HG03460 (cell line): Measurements from ENCODE around the gene ELF1.
"Not testable (repeated sequence)": the region's sequence is repeated elsewhere in the genome, so short reads cannot be mapped to it uniquely, and the experiment has no call there.

Experiments used
- ATAC-seq: cut with Tn5 transposase; IDR thresholded peaks from one replicate; pipeline ENCODE4 v1.9.1; 2021; ENCODE audit not compliant: unreplicated experiment

ELF1 gene

GRCh38 chr13:40983259-40983658 is 35.9 kb downstream of the ELF1 start:
- ATAC-seq, result no peak

GRCh38 chr13:40982772-40983171 is 36.3 kb downstream of the ELF1 start:
- peak; percentile 53 for ATAC-seq

- no peak for ATAC-seq
These were observed 37.2 kb downstream of the ELF1 start for GRCh38 chr13:40981949-40982348.

GRCh38 chr13:40981361-40981760 is 37.8 kb downstream of the ELF1 start:
- ATAC-seq, result no peak

- ATAC-seq, result no peak
These were observed 38.7 kb downstream of the ELF1 start for GRCh38 chr13:40980461-40980860.

DNA sequence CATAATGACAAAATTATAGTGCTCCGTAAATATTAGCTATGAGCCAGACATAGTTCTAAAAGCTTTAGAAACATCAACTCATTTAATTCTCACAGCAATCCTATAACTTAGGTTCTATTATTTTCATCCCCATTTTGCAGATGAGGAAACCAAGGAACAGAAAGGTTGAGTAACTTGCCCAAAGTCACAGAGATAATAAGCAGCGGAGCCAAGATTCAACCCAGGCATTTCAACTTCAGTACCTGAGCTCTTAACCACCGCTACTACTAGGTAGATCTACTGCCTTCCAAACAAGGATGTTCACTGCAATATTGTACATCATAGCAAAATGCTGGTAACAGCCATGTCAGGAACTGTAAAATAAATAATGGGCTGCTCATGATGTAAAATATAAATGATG is 39.9 kb downstream of the ELF1 start:
- ATAC-seq, result no peak

DNA sequence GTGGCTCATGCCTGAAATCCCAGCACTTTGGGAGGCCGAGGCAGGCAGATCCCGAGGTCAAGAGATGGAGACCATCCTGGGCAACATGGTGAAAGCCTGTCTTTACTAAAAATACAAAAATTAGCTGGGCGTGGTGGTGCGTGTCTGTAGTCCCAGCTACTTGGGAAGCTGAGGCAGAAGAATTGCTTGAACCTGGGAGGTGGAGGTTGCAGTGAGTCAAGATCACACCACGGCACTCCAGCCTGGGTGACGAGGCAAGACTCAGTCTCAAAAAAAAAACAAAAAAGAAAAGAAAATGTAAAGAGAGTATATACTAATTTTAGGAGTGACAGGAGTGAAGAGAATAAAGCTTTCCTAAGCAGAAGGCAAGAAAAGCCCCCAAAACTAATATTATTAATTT is 41.0 kb downstream of the ELF1 start:
- ATAC-seq, result not testable (repeated sequence)

DNA sequence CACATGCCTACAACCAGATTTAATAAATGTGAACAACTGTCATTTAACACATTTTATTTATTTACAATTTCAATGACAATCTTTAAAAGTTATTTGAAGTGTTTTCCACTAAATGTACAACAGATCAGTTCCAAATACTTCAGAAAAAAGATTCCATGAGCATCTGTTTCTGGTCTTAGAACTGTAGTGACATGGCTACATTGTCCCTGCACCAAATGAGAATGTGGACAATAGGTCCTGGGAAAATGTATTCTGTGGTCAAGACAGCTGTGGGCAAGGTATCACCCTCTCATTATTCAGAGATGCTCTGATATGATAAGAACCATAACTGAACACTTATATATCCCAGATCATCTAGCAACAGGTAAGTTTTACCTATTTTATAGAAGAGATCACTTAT is 43.7 kb downstream of the ELF1 start:
- no peak for ATAC-seq

GRCh38 chr13:40974460-40975407 is 44.4 kb downstream of the ELF1 start:
- peak; percentile 82 for ATAC-seq

DNA sequence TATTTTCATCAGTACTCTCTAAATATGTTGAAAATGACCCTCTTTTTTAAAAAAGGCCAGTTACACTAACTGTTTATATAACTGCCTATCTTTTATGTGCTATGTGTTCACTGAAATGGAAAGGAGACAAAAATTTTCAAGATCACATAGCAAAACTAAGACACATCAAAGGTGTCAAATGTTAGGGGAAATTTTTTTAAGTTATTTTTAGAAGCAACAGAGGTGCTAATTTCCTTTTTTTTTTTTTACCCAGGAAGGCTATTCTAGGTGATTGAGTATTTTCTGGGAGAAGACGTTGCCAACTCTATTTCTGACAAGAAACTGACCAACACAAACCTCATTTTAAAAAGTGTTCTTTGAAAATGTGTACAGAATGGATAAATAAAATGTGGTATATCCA is 45.7 kb downstream of the ELF1 start:
- ATAC-seq, result no peak

DNA sequence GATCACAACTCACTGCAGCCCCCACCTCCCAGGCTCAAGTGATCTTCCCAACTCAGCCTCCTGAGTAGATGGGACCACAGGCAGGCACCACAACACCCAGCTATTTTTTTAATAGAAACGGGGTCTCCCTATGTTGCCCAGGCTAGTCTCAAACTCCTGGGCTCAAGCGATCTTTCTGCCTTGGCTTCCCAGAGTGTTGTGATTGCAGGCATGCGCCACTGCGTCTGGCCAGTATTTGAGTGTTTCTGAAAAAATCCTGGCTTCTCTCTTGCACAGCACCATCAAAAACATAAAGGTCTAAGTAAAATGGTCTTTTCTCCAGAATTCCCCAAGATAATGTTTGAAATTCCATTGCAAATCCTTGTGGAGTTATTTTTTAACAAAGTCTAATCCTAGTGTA is 47.8 kb downstream of the ELF1 start:
- no peak for ATAC-seq

DNA sequence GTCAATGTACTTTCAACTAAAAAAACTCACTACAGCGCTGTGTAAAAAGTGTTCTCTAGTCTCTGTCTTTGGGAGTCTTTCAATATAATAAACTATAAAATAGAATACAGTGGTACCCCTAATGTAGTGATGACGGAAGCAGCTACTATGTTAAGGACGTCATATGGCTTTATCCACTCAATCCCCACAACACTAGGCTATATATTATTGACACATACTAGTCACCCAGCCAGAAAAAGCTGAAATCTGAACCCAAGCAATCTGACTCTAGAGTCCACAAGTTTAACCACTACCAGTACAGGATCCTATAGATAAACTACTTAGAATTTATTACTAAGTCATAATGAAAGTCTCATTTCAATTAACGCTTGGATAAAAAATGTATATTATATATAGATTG is 48.3 kb downstream of the ELF1 start:
- ATAC-seq, result no peak

DNA sequence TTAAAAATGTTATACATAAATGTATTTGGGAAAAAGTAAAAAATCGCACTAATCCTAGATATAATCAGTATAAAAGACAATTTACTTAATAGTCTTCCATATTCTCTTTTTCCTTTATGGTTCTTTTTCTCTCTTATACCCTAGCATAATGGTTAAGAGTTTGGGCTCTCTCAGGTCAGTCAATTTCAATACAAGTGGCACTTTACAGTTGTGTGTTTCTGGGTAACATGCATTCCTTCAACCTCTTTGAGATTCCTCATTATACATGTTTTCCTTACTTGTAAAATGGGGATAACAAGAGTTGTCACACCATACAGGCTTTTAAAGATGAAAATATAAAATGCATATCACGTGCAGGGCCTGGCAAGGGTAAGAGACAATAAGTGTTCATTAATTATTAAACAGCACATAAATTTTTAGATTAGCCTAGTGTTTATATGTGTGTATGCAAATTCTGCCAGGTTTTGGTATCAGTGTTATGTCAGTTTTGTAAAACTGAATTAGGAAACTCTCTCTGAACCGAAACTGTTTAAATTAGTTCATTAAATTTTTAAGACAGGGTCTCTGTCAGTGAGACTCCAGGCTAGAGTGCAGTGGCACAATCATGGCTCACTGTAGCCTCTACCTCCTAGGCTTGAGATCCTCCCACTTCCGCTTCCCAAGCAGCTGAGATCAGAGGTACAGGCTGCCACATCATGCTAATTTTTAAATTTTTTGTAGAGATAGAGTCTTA is 49.8 kb downstream of the ELF1 start:
- peak; percentile 73 for ATAC-seq

DNA sequence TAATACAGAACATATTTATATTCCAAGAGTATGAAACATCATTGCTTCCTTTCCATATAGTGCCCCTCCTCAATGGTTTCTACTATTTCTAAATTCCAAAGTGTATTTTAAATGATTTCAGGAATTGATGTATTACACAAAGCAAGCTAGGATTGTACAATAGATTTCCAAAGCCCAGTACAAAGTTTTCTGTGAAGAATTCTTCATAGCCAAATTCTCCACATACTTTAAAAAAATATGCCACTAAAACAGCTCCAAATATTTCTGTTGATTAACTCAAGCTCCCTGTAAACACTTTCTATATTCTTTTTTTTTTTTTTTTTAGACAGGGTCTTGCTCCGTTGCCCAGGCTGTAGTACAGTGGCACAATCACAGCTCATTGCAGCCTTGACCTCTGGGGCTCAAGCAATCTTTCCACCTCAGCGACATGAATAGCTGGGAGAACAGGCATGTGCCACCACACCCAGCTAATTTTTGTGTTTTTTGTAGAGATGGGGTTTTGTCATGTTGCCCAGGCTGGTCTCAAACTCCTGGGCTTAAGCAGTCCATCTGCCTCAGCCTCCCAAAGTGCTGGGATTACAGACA is 50.6 kb downstream of the ELF1 start:
- ATAC-seq, result no peak

DNA sequence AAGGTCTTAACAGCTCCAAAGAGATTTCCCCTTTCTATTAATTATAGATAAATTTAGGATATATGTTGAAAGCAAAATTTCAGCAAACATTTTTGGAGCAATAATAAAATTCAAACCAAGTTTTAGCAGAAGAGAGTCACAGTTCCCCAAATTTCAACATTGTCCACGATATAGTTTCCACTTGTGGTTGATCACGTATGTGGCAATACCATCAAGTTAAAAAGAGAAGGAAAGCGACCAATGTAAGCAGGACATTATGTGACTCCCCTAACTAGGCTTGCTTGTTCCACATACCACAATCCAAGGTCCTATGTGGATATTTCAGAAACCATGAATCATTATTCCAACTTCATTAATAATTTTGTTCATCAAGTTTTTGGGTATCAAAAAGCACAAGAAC is 52.8 kb downstream of the ELF1 start:
- ATAC-seq, result no peak

DNA sequence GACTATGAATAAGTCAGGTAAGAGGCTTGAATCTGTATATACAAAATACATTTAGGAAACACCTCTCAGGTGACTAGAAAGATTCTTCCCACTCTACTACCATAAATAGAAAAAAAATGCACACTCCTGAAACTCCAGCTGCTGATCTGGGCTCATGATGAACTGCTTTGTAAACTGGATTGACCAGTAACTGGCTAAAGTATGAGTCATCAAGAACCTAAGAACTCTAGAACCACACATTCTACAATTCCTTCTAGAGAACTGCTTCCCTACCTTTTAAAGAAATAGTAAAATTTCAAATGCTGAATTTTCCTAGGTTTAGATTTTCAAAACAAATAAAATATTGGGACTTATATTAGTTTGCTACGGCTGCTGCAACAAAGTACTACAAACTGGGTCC is 55.2 kb downstream of the ELF1 start:
- no peak for ATAC-seq

- ATAC-seq, result no peak
These were observed 57.3 kb downstream of the ELF1 start for GRCh38 chr13:40961826-40962225.

DNA sequence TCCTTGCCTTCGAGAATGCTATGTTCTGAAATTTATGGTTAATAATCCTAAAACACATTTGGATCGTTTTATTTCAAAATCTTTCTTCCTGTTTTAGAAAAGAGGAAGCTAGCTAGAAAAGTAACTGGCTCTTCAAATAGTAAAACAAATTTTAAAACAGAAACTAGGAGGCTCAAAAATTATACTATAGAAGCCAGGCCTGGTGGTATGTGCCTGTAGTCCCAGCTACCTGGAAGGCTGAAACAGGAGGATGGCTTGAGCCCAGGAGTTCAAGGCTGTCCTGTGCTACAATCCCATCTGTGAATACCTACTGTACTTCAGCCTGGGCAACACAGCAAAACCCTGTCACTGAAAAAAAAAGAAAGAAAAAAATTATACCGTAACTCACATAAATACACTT is 57.9 kb downstream of the ELF1 start:
- no peak for ATAC-seq

GRCh38 chr13:40960716-40961115 is 58.4 kb downstream of the ELF1 start:
- ATAC-seq, result no peak

- no peak for ATAC-seq
These were observed 60.5 kb downstream of the ELF1 start for GRCh38 chr13:40958655-40959054.

GRCh38 chr13:40946485-40946884 is 72.6 kb downstream of the ELF1 start:
- no peak for ATAC-seq

DNA sequence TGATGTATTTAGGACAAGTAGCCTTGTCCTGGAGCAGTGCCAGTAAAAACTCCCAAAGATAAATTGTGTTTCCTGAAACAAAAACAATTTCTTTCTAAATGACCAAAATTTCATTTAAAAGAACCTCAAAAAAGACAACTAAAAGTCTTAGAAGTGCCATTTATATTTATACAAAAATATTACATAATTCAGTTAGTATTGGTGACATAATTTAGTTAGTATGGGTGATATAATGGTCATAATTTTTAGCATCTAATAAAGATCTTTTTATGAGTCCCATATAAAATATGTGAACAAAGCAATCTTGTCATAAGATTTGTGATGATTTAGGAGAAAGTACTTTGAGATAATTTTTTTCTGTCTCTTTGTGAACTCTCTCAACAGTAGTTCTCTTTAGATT is 76.0 kb downstream of the ELF1 start:
- no peak for ATAC-seq
